Stimulated activated naive B cell treated with anti-CD40 and anti-IgM and Interleukin-4, amounts not matched to agents 10 μg/mL and 1 μg/mL and 100 μg/mL, for 72 hours (primary cell): ENCODE measurements around the gene NOG.
A peak's percentile ranks its signal among the peaks of the same experiment; 100 is the strongest.

ENCODE experiments used
- ATAC-seq, 2 donors: fragments of 150-1000 bp; cut with Tn5 transposase; replicated peaks; 2 replicates each; pipeline ENCODE4 v1.10.0; 2021; ENCODE audit warnings: moderate library complexity in 1 of 2
- DNase-seq: peaks from one replicate; pipeline ENCODE4 v3.0.0; 2021
- H3K27ac Mint-ChIP-seq: one replicate; pipeline ENCODE4 v1.8.0; 2022; ENCODE audit warnings: mild to moderate bottlenecking, mixed read lengths
- H3K27me3 Mint-ChIP-seq, 2 donors: one replicate each; pipeline ENCODE4 v1.8.0; 2022; ENCODE audit warnings: mixed read lengths in 2 of 2
- H3K36me3 Mint-ChIP-seq, 2 donors: one replicate each; pipeline ENCODE4 v1.8.0; 2022; ENCODE audit warnings: mixed read lengths in 2 of 2, mild to moderate bottlenecking in 1 of 2
- H3K4me1 Mint-ChIP-seq, 2 donors: one replicate each; pipeline ENCODE4 v1.8.0; 2022; ENCODE audit warnings: mixed read lengths in 2 of 2, mild to moderate bottlenecking in 1 of 2
- H3K4me3 Mint-ChIP-seq, 2 donors: one replicate each; pipeline ENCODE4 v1.8.0; 2022; ENCODE audit warnings: mild to moderate bottlenecking in 2 of 2, mixed read lengths in 2 of 2, moderate library complexity in 1 of 2
- H3K9me3 Mint-ChIP-seq, 2 donors: one replicate each; pipeline ENCODE4 v1.8.0; 2022; ENCODE audit warnings: mixed read lengths in 2 of 2, mild to moderate bottlenecking in 1 of 2

The NOG gene

GRCh38 chr17:56635641-56636040 lies 42.1 kb downstream of the NOG start:
- no peaks in the 10 kb centered on the region for H3K9me3 Mint-ChIP-seq
- no peaks in the 10 kb centered on the region for H3K36me3 Mint-ChIP-seq
- no peak overlapping the region for H3K27ac Mint-ChIP-seq
- H3K27me3 Mint-ChIP-seq: peaks cover 9 to 26% of the 10 kb centered on the region in 2 donors
- ATAC-seq: no peak
- no peak overlapping the region for H3K4me3 Mint-ChIP-seq
- no peak for DNase-seq
- no peaks in the 10 kb centered on the region for H3K4me1 Mint-ChIP-seq

GRCh38 chr17:56636265-56636664 lies 42.8 kb downstream of the NOG start:
- peaks cover 9 to 30% of the 10 kb centered on the region in 2 donors for H3K27me3 Mint-ChIP-seq

GRCh38 chr17:56637254-56637653 lies 43.8 kb downstream of the NOG start:
- H3K36me3 Mint-ChIP-seq: no peaks in the 10 kb centered on the region
- ATAC-seq: no peak

More at GRCh38 chr17:56636265-56636664, 42.8 kb downstream of the NOG start:
- H3K4me1 Mint-ChIP-seq: no peaks in the 10 kb centered on the region
- H3K27ac Mint-ChIP-seq: no peak overlapping the region
- H3K4me3 Mint-ChIP-seq: no peak overlapping the region
- DNase-seq (no peak), ATAC-seq (no peak)
- H3K9me3 Mint-ChIP-seq: no peaks in the 10 kb centered on the region
- no peaks in the 10 kb centered on the region for H3K36me3 Mint-ChIP-seq

GRCh38 chr17:56638591-56639051 lies 45.1 kb downstream of the NOG start:
- Mint-ChIP-seq H3K9me3 (no peaks in the 10 kb centered on the region), H3K36me3 (no peaks in the 10 kb centered on the region), H3K27ac (no peak overlapping the region), H3K4me3 (no peak overlapping the region), H3K27me3 (peaks cover 9 to 30% of the 10 kb centered on the region in 2 donors), H3K4me1 (peaks cover 0 to 3% of the 10 kb centered on the region in 2 donors)
- DNase-seq (no peak), ATAC-seq (no peak)

More at GRCh38 chr17:56637254-56637653, 43.8 kb downstream of the NOG start:
- Mint-ChIP-seq H3K27me3 (peaks cover 9 to 30% of the 10 kb centered on the region in 2 donors), H3K4me3 (no peak overlapping the region), H3K9me3 (no peaks in the 10 kb centered on the region), H3K27ac (no peak overlapping the region), H3K4me1 (peaks cover 0 to 3% of the 10 kb centered on the region in 2 donors)
- DNase-seq: no peak

DNA sequence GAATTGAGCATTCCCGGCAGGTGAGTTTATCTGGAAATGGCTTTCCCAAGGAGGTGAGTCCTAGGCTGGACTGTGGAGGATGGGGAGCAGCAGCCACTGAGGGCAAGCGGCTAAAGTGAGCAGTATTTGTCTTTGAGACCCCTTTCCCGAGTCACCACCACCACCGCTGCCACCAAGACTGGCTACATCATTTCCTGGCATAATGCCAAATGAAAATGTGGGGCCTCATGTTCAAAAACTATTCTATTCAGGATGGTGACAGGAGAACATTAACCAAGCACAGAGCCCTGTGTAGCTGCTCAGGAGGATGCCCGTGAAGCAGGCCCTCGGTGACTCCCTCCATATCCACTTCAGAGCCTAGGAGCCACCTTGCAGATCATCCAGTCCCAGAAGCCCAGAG lies 46.0 kb downstream of the NOG start:
- DNase-seq (no peak), ATAC-seq (no peak)
- Mint-ChIP-seq H3K27me3 (peaks cover 12 to 36% of the 10 kb centered on the region in 2 donors), H3K4me3 (no peak overlapping the region), H3K9me3 (no peaks in the 10 kb centered on the region), H3K36me3 (no peaks in the 10 kb centered on the region), H3K4me1 (peaks cover 0 to 3% of the 10 kb centered on the region in 2 donors), H3K27ac (no peak overlapping the region)

DNA sequence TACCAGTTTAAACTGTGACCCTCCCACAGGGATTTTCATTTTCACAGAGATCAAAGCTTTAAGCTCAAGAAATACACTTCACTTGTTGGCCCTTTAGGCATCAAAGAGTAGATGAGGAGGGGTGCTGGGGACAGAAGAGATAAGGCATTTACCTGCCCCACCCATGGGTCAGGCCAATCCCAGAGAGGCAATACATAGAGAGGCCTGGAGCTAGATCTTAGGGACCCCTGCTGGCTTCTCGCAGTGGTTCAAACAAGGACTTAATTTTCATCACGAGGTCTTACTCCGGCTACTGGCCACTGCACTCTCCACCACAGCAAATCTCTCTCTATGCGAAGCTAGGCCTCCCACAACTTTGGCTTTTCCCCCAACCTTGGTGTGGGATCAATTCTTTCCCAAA lies 46.6 kb downstream of the NOG start:
- Mint-ChIP-seq H3K36me3 (no peaks in the 10 kb centered on the region), H3K4me1 (peaks cover 0 to 3% of the 10 kb centered on the region in 2 donors), H3K9me3 (no peaks in the 10 kb centered on the region)

GRCh38 chr17:56641373-56641772 lies 47.9 kb downstream of the NOG start:
- DNase-seq: no peak
- ATAC-seq: no peak
- no peak overlapping the region for H3K27ac Mint-ChIP-seq
- H3K36me3 Mint-ChIP-seq: no peaks in the 10 kb centered on the region
- peaks cover 0 to 3% of the 10 kb centered on the region in 2 donors for H3K4me1 Mint-ChIP-seq
- no peak overlapping the region for H3K4me3 Mint-ChIP-seq
- no peaks in the 10 kb centered on the region for H3K9me3 Mint-ChIP-seq
- H3K27me3 Mint-ChIP-seq: peaks cover 16 to 34% of the 10 kb centered on the region in 2 donors

More for the DNA sequence above, 46.6 kb downstream of the NOG start:
- no peak for ATAC-seq
- DNase-seq: no peak
- Mint-ChIP-seq H3K4me3 (no peak overlapping the region), H3K27me3 (peaks cover 12 to 37% of the 10 kb centered on the region in 2 donors), H3K27ac (no peak overlapping the region)

DNA sequence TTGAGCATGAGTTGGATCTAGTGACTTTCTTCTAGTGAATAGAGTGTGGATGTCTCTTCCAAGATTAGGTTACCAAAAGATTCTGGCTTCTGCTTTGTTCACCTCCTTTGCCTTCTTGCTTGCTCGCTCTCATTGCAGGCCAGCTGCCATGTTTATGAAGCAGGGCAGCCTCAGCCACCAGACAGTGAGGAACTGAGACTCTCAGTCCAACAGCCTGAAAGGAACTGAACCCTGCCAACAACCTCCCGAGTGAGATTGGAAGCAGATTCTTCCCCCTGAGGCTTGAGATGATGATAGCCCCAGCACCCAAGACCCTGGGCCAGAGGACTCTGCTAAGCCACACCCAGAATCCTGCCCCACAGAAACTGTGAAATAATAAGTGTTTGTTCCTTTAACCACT lies 48.4 kb downstream of the NOG start:
- Mint-ChIP-seq H3K4me1 (peaks cover 0 to 3% of the 10 kb centered on the region in 2 donors), H3K4me3 (no peak overlapping the region), H3K27ac (no peak overlapping the region), H3K36me3 (no peaks in the 10 kb centered on the region), H3K9me3 (no peaks in the 10 kb centered on the region), H3K27me3 (peaks cover 15 to 37% of the 10 kb centered on the region in 2 donors)
- DNase-seq: no peak
- peak; percentile 51 to 57 for ATAC-seq

- no peaks in the 10 kb centered on the region for H3K9me3 Mint-ChIP-seq
- peaks cover 11 to 37% of the 10 kb centered on the region in 2 donors for H3K27me3 Mint-ChIP-seq
- peaks cover 0 to 3% of the 10 kb centered on the region in 2 donors for H3K4me1 Mint-ChIP-seq
- H3K27ac Mint-ChIP-seq: no peak overlapping the region
- no peak overlapping the region for H3K4me3 Mint-ChIP-seq
- DNase-seq (no peak), ATAC-seq (no peak)
- H3K36me3 Mint-ChIP-seq: no peaks in the 10 kb centered on the region
These were observed 48.9 kb downstream of the NOG start for GRCh38 chr17:56642424-56642823.
